Activated T-helper 17 cell treated with anti-CD3 and anti-CD28 coated beads, Interleukin-2, amount 50 U/mL, for 72 hours (primary cell): ENCODE data around the gene GET4. TPM values are rescaled to one million over a fixed set of nuclear protein-coding genes. Genes with fewer than 3 reads are reported as not detected.
"Not testable (repeated sequence)": the region's sequence is repeated elsewhere in the genome, so short reads cannot be mapped to it uniquely, and the experiment has no call there.

ENCODE experiments used
- ATAC-seq: fragments of 150-1000 bp; cut with Tn5 transposase; replicated peaks from 2 replicates; pipeline ENCODE4 v1.10.0; 2021; ENCODE audit warnings: mild to moderate bottlenecking, moderate library complexity
- H3K27ac Mint-ChIP-seq: one replicate; pipeline ENCODE4 v1.8.0; 2022; ENCODE audit warnings: mixed read lengths
- H3K27me3 Mint-ChIP-seq: one replicate; pipeline ENCODE4 v1.8.0; 2022; ENCODE audit warnings: mixed read lengths
- H3K36me3 Mint-ChIP-seq: one replicate; pipeline ENCODE4 v1.8.0; 2022; ENCODE audit warnings: low read depth, mild to moderate bottlenecking, mixed read lengths
- H3K4me1 Mint-ChIP-seq: one replicate; pipeline ENCODE4 v1.8.0; 2022; ENCODE audit warnings: mixed read lengths
- H3K4me3 Mint-ChIP-seq: one replicate; pipeline ENCODE4 v1.8.0; 2022; ENCODE audit warnings: mild to moderate bottlenecking, mixed read lengths
- H3K9me3 Mint-ChIP-seq: one replicate; pipeline ENCODE4 v1.8.0; 2022; ENCODE audit warnings: mixed read lengths
- total RNA-seq, 2 donors: library from RNA; stranded (reverse); gene quantifications; one replicate each; pipeline ENCODE4 v1.2.3, GENCODE V29; 2022

GET4 gene
- total RNA-seq, 2 donors from 2014 or later = 17.1 to 43.0 TPM

DNA sequence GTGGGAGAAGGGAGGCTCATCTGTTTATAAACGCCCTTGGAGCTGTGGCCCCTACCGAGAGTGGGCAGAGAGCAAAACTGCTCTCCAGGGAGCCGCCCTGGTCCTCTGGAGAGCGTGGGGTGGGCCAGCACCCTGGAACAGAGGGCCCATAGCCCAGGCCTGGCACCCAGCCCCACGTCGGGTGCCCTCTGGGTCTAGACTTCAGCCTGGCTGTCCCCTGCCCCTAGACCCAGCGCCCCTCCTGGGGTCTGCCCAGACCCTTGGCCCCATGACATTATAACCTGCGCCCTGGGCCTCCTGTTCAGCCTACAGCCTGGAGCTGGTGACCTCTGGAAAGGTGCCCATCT is 24.7 kb downstream of the GET4 start:
- peak; percentile 9 for ATAC-seq
- H3K4me3 Mint-ChIP-seq = no peak overlapping the region
- no peaks in the 10 kb centered on the region for H3K9me3 Mint-ChIP-seq
- no peak overlapping the region for H3K27ac Mint-ChIP-seq
- H3K27me3 Mint-ChIP-seq = no peaks in the 10 kb centered on the region
- no peaks in the 10 kb centered on the region for H3K4me1 Mint-ChIP-seq
- peaks cover 15% of the 10 kb centered on the region for H3K36me3 Mint-ChIP-seq

DNA sequence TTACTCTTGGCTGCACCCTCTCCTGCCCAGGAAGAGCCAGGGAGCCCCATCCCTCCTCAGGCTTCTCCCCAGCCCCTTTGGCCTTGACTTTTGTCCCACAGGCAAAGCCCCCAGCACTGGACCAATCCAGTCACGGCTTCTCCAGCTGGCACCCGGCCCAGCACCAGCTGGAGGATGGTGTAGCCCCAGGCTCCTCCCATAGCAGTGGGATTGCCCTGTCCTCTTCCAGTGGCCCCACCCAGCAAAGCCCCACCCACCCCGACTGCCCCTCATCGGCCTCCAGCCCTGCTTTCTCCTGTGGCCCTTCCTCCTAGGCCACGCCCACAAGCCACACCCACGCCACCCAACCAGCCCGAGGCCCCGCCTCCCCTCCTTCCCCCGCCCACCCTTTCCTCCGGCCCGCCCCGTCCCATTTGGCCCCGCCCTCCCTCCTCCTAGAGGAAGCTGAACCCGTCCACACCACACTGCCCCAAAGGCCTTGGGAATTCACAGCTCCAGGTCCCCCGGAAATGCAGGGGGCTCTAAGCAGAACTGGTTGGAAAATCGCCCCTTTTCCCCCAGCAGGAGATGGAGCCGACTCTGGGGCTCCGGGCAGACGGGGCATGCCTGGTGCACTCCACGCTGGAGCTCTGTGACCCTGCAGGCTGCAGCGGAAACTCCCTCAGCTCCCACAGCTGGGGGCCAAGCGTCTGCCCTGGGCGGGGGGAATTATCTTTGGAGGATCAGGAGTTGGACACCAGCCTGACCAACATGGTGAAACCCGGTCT is 25.2 kb downstream of the GET4 start:
- peak; percentile 56 for ATAC-seq
- H3K9me3 Mint-ChIP-seq = no peaks in the 10 kb centered on the region
- H3K27me3 Mint-ChIP-seq = no peaks in the 10 kb centered on the region
- no peak overlapping the region for H3K27ac Mint-ChIP-seq
- no peak overlapping the region for H3K4me3 Mint-ChIP-seq
- peaks cover 9% of the 10 kb centered on the region for H3K36me3 Mint-ChIP-seq
- no peaks in the 10 kb centered on the region for H3K4me1 Mint-ChIP-seq

DNA sequence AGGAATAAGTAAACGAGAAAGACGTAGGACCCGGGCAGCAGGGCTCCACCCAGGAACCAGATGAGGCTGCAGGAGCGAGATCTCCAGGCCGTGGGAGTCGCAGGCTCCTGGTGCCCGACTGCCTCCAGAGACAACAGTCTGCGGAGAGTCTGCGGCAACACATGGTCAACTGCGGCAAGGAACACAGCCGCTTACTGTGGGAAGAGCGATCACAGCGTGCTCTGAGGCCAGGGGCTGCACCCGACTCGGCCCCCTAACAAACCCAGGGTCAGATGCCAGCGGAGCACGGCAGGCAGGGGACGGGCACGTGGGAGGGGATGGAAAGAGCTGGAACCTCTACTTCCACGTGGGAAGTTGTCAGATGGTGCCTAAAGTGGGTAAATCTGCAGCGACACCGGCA is 26.6 kb downstream of the GET4 start:
- Mint-ChIP-seq H3K9me3 (no peaks in the 10 kb centered on the region), H3K27me3 (no peaks in the 10 kb centered on the region), H3K4me3 (no peak overlapping the region), H3K4me1 (no peaks in the 10 kb centered on the region), H3K27ac (no peak overlapping the region), H3K36me3 (peaks cover 9% of the 10 kb centered on the region)
- no peak for ATAC-seq

DNA sequence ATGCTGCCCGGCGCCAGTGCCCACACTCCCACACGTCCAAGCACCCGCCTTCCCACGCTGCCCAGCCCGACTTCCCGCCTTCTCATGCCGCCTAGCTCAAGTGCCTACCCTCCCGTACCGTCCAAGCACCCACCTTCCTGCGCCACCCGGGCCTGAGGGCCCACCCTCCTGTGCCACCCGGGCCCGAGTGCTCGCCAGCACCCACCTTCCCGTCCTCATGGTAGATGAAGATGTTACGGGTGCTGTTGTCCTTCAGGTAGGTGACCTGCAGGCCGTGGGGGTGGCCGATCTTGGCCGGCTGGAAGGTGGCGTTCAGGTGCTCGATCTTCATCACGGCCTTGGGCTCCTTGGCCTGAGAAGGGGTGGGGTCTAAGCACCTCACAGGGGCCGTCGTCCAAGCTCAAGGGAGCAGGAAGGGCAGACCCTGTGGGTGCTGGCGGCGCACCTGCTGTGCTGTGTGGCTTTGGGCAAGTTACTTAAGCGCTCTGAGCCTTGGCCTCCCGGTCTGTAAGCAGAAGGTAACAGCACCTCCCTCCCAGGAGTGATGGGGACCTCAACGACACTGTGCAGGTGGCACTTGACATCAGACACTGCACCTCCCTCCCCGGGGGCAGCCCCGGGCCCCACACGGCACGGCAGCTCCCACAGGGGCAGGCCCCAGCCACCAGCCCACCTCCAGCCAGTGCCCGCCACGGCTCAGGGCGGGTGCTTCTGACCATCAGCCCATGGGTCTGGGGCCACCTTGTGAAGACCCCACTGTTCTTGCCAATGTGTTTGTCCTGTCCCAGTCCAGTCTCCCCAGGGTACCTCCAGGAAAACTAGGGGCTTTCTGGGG is 27.8 kb downstream of the GET4 start:
- no peak overlapping the region for H3K27ac Mint-ChIP-seq
- H3K4me3 Mint-ChIP-seq = no peak overlapping the region
- H3K9me3 Mint-ChIP-seq = no peaks in the 10 kb centered on the region
- H3K4me1 Mint-ChIP-seq = no peaks in the 10 kb centered on the region
- peaks cover 9% of the 10 kb centered on the region for H3K36me3 Mint-ChIP-seq
- no peaks in the 10 kb centered on the region for H3K27me3 Mint-ChIP-seq
- ATAC-seq = no peak

DNA sequence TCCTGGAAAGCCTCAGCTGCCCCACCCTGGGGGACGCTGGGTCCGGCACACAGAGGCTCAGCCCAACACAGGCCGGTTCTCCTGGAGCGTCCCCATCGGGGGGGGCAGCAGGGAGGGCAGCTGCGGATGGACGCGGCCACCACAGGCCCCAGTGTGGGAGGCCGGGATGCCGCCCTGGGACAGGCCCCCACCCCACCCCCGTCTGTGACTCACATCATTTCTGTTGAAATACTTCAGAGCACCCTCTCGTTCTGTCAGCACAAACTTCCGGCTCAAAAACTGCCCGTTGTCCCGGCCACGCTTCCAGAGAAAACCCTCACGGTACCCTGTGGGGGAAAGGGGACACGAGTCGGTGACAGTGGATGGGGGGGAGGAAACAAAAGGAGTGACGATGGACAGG is 28.5 kb downstream of the GET4 start:
- no peak overlapping the region for H3K27ac Mint-ChIP-seq
- no peaks in the 10 kb centered on the region for H3K4me1 Mint-ChIP-seq
- H3K27me3 Mint-ChIP-seq = no peaks in the 10 kb centered on the region
- H3K9me3 Mint-ChIP-seq = no peaks in the 10 kb centered on the region
- peaks cover 9% of the 10 kb centered on the region for H3K36me3 Mint-ChIP-seq
- no peak overlapping the region for H3K4me3 Mint-ChIP-seq
- ATAC-seq = no peak

DNA sequence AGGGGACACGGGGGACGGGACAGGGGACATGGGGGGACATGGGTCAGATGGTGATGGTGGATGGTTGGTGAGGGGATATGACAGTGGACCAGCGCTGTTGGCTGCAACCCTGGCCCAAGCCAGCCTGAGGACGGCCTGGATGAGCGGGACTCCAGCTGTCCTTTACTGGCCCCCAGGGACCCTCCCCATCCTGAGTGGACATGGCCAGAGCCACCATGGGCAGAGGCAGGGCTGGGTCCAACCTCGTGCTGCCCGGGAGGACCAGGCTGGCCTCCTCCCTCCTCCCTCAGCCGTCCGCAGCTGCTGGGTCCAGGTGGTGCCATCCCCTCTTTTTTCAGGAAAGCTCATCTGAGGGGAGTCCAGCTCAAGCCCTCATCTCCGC is 30.4 kb downstream of the GET4 start:
- Mint-ChIP-seq H3K4me3 (no peak overlapping the region), H3K36me3 (peaks cover 9% of the 10 kb centered on the region), H3K9me3 (no peaks in the 10 kb centered on the region), H3K27me3 (no peaks in the 10 kb centered on the region), H3K4me1 (no peaks in the 10 kb centered on the region), H3K27ac (no peak overlapping the region)
- ATAC-seq = peak; percentile 11

DNA sequence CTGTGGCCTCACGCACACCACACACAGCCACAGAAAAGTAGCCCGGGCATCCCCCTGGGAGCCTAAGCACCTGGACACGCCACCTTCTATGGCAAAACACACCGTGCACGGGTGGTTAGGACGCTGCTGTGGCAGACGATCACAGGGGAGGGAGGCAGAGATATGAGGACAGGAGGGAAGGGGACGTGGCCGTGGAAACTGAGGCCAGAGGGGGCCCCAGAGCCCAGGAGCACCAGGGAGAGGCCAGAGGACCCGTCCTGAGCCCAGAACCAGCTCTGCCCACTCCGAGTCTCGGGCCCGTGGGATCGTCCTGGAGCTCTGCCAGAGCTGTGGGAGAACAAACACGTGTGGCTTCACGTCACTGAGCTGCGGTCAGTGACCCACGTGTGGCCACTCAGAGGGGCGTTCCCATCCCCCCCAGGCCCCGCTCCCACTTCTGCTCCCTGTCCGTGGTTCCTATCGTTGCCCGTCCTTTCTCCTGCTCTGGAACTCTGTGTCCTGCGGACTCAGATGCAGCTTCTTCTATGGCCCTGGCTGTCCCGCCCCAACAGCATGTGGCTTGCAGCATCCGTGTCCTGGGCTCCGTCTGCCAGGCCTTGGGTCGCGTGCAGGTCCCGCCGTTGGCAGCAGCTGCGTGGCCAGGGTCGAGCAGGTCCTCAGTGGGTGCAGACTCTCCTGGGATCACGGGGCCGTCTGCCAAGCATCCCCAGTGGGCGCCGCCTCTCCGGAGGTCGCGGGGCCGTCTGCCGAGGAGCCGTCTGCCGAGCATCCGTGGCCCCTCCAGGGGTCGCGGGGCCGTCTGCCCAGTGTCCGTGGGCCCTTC is 31.0 kb downstream of the GET4 start:
- Mint-ChIP-seq H3K36me3 (peaks cover 8% of the 10 kb centered on the region), H3K27ac (no peak overlapping the region), H3K4me3 (no peak overlapping the region), H3K9me3 (no peaks in the 10 kb centered on the region), H3K27me3 (no peaks in the 10 kb centered on the region), H3K4me1 (no peaks in the 10 kb centered on the region)
- ATAC-seq = peak; percentile 9

DNA sequence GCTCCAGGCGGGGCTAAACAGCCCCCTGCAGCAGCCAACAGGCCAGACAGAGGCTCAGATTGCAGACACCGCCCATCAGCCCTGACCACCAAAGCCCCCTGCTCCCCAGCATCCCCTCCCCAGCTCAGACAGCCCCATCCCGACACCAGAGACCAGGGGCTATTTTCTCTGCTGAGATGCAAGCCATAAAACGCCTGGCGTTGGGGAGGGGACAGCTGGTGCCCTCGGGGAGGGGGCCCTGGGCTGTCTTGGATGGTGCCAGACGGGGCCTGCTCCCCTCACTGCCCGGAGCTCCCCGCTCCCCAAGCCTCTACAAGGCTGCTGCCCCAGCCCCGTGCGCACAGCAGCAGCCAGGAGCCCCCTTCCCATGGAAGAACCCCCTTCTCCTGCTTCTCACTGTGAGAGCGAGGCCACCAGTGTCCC is 31.8 kb downstream of the GET4 start:
- Mint-ChIP-seq H3K27ac (no peak overlapping the region), H3K9me3 (no peaks in the 10 kb centered on the region), H3K36me3 (no peaks in the 10 kb centered on the region), H3K4me1 (no peaks in the 10 kb centered on the region), H3K27me3 (no peaks in the 10 kb centered on the region), H3K4me3 (no peak overlapping the region)
- no peak for ATAC-seq

DNA sequence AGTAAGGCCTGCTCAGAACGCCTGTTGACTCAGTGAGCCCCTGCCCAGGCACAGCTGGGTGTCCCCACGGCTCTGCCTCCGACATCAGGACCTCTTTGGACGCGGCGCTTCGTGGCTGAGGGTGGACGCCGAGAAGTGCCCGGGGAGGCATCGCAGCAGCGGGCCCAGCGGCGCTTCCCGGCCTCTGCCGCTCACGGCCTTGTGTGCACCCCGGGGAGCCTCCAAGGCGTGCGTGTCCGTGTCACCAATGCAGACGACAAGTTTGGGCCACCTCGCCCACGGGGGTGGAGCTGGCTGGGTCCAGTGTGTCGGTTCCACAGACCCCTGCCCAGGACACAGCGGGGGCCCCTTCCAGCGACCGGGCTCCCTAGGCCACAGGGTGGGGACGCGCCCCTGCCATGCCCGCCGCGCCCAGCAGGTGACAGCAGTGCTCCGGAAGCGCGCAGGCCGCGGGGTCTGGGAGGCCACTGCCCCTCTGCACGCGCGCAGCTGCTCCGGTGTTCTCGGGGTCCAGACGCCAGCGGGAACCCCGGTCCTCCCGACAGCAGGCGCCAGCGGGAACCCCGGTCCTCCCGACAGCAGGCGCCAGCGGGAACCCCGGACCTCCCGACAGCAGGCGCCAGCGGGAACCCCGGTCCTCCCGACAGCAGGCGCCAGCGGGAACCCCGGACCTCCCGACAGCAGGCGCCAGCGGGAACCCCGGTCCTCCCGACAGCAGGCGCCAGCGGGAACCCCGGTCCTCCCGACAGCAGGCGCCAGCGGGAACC is 32.4 kb downstream of the GET4 start:
- H3K4me1 Mint-ChIP-seq, H3K27me3 Mint-ChIP-seq, H3K4me3 Mint-ChIP-seq, H3K27ac Mint-ChIP-seq, H3K9me3 Mint-ChIP-seq, H3K36me3 Mint-ChIP-seq: not testable (repeated sequence)
- ATAC-seq = peak; percentile 85

DNA sequence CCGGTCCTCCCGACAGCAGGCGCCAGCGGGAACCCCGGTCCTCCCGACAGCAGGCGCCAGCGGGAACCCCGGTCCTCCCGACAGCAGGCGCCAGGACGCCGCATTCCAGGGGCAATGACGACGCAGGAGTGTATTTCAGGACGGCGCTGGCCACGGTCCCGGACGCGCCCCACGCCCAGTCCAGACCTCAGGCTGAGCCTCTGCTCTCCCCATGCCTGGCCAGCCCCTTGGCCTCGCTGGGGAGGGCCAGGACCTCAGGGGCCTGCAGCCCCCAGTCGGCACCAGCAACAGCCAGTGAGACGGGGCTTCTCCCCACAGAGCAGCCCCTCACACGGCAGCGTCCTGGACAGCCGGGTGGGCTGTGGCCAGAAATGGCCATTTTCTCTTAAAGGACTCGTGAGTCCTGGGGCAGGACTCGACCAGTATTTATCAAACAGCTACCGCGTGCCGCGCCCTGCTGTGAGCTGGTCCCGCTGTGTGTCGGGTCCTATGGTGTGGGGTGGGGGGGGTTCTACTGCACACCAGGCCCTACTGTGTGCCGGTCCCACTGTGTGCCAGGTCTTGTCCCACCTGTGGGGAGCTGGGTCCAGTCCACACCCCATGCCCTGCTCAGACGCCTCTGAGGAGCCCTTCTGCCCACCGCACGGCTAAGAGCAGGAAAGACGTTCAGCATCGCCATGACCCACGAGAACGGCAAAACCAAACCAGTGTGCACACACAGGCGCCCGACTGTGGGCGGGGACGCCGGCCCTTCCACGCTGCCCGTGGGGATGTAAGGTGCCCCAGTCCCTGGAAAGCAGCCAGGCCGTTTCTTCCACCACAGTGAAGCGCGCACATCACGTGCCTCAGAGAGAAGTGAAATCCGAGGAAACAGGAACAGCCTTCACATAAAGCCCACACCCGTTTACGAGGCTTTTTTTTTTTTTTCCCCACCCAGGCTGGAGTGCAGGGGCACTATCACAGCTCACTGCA is 33.3 kb downstream of the GET4 start:
- no peaks in the 10 kb centered on the region for H3K36me3 Mint-ChIP-seq
- peak; percentile 31 for ATAC-seq
- H3K9me3 Mint-ChIP-seq = no peaks in the 10 kb centered on the region
- no peaks in the 10 kb centered on the region for H3K27me3 Mint-ChIP-seq
- no peak overlapping the region for H3K27ac Mint-ChIP-seq
- H3K4me3 Mint-ChIP-seq = peak overlapping the region; percentile 57
- H3K4me1 Mint-ChIP-seq = no peaks in the 10 kb centered on the region

DNA sequence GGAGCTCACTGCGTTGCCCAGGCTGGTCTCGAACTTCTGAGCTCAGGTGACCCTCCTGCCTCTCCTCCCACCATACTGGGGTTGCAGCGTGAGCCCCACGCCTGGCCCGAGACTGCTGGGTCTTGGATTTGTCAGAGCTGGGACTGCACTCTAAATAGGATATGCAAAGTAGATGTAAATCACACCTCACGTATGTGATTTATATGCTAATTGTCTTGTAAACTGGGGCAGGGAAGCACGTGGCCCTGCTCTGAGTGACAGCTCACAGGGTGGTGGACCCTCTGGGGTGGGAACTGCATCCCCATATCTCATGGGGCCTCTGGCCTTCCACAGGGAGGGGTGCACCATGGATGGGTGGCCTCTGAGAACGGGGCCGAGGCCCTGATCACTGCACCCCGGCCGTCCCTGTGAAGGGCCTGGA is 34.1 kb downstream of the GET4 start:
- Mint-ChIP-seq H3K4me1 (no peaks in the 10 kb centered on the region), H3K36me3 (no peaks in the 10 kb centered on the region), H3K9me3 (no peaks in the 10 kb centered on the region), H3K27me3 (no peaks in the 10 kb centered on the region), H3K27ac (no peak overlapping the region), H3K4me3 (peak overlapping the region; percentile 57)
- ATAC-seq = peak; percentile 33

DNA sequence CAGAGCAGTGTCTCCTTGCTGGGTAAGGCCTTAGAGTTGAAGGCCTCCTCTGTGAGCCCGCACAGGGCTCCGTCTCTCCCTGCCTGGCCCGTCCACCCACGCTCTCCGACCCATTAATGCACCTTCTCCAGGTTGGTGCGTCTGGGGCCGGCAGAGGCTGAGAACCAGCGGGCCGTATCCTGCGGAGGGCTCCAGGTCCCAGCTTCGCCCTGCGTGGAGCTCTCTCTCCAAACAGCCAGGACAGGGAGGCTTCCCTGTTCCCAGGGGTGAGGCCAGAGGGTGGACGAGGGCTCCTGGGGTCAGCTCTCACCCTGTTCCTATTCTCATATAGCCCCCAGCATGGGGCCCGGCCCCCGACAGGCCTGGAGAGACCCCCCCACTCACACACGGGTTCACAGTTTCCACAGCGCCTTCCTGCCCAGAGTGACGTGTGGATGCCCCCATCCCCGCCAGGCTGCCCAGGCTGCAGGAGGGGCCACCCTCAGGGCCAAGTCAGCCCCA is 34.6 kb downstream of the GET4 start:
- Mint-ChIP-seq H3K27me3 (no peaks in the 10 kb centered on the region), H3K4me1 (no peaks in the 10 kb centered on the region), H3K4me3 (no peak overlapping the region), H3K9me3 (no peaks in the 10 kb centered on the region), H3K27ac (no peak overlapping the region), H3K36me3 (no peaks in the 10 kb centered on the region)
- no peak for ATAC-seq

DNA sequence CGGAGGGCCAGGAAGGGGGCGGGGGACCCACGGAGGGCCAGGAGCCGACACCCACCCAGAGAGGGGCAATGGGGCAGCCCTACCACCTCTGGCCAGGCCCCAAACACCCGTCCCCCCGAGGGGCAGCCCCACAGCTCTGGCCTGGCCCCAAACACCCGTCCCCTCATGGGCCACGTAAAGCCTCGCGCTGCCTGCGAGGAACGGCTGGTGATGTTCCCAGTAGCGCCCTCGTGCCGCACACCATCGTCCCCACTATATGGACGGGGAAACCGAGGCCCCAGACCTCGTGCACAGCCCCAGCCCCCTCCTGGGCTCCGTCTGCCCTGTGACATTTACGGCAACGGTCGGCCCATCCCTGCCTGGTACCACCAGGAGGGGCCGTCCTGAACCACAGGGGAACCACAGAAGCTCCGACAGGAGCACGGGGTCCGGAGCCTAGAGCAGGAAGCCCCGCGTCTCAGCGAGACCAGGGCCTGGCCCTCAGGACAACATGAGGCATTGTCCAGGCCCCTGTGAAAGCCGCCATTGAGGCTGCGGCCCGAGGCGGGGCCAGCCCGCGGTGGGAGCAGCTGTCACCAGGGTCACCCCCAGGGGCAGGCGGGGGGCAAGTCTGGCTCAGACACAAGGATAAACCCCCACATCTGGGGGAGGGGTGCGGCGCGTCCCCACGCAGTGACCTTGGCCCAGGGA is 35.6 kb downstream of the GET4 start:
- H3K36me3 Mint-ChIP-seq = no peaks in the 10 kb centered on the region
- H3K4me1 Mint-ChIP-seq = no peaks in the 10 kb centered on the region
- H3K27me3 Mint-ChIP-seq = no peaks in the 10 kb centered on the region
- H3K27ac Mint-ChIP-seq = no peak overlapping the region
- H3K4me3 Mint-ChIP-seq = no peak overlapping the region
- ATAC-seq = no peak
- no peaks in the 10 kb centered on the region for H3K9me3 Mint-ChIP-seq
